ENCODE measurements around the gene N4BP2L2. TPM values are rescaled to one million over a fixed set of nuclear protein-coding genes. Genes with fewer than 3 reads are reported as not detected.

The N4BP2L2 gene
- total and polyA plus RNA-seq, 2 of the 4 experiments (the other 2 are of a cell fraction) = 28.7 to 34.6 TPM

- no peaks in the 10 kb centered on the region for H4K20me1 ChIP-seq (ENCODE audit: insufficient read depth, low read length)
- no peak overlapping the region for H2BK5ac ChIP-seq (ENCODE audit: low read depth, low read length, poor library complexity, severe bottlenecking)
- TF ChIP-seq CHD1 (IDR thresholded peaks at IDR 0.05; ENCODE audit: low read depth, low read length) (no peak), USF2 (IDR thresholded peaks at IDR 0.05; ENCODE audit: low read depth, low read length) (no peak), MAZ (IDR thresholded peaks at IDR 0.05; ENCODE audit: borderline replicate concordance, low read depth, low read length) (no peak), CTCF (conservative IDR thresholded peaks at IDR 0.05; ENCODE audit: low read depth, low read length) (no peak), RAD21 (IDR thresholded peaks at IDR 0.05; ENCODE audit: low read length) (no peak), CEBPB (IDR thresholded peaks at IDR 0.05; ENCODE audit: low read depth, low read length) (no peak), ELK1 (IDR thresholded peaks at IDR 0.05; ENCODE audit: borderline replicate concordance, low read depth, low read length) (no peak), MXI1 (IDR thresholded peaks at IDR 0.05; ENCODE audit: borderline replicate concordance, low read depth, low read length) (no peak), FOS (IDR thresholded peaks at IDR 0.05; ENCODE audit: low read depth, low read length) (no peak), BHLHE40 (IDR thresholded peaks at IDR 0.05; ENCODE audit: low read depth, low read length) (no peak), MAFK (IDR thresholded peaks at IDR 0.05; ENCODE audit: low read depth, low read length) (no peak), POLR2A (IDR thresholded peaks at IDR 0.05; ENCODE audit: low read depth, low read length) (no peak), RCOR1 (IDR thresholded peaks at IDR 0.05; ENCODE audit: insufficient replicate concordance, low read length) (no peak), NFE2L2 (IDR thresholded peaks at IDR 0.05; ENCODE audit: low read depth, low read length) (no peak), RFX5 (IDR thresholded peaks at IDR 0.05; ENCODE audit: low read depth, low read length) (no peak), SMC3 (IDR thresholded peaks at IDR 0.05; ENCODE audit: low read depth, low read length) (no peak)
- no peak overlapping the region for H2BK15ac ChIP-seq (ENCODE audit: low read depth, low read length)
- DNase-seq = no peak
- ChIA-PET POLR2A (ENCODE audit: unreplicated experiment) (no interaction called here), CTCF (no interaction called here)
- peaks cover 3% of the 10 kb centered on the region; the same call in 1 of the 2 replicates for H3K36me3 ChIP-seq (ENCODE audit: control insufficient read depth, insufficient read depth, low read length)
- no peaks in the 10 kb centered on the region for H3K27me3 ChIP-seq (ENCODE audit: control insufficient read depth, insufficient read depth, low read length)
- dilution Hi-C loops (cut with HindIII; ENCODE audit: low sequenced_read_pairs, unreplicated experiment) (no loop called here), intact Hi-C loops (cut with micrococcal nuclease) (no loop called here), in situ Hi-C loops (cut with MboI; ENCODE audit: low sequenced_read_pairs) (no loop called here)
- H2BK20ac ChIP-seq (ENCODE audit: low read depth, low read length) = no peak overlapping the region
- no peak for ATAC-seq (ENCODE audit: low read depth)
- no peak overlapping the region for H3K56ac ChIP-seq (ENCODE audit: extremely low read depth, insufficient read depth, low read length)
- no peak overlapping the region for H2BK120ac ChIP-seq (ENCODE audit: low read depth, low read length)
- no peak overlapping the region for H3K18ac ChIP-seq (ENCODE audit: low read depth, low read length)
- no peak overlapping the region for H3K4ac ChIP-seq (ENCODE audit: low read depth, low read length)
- no peak overlapping the region for H2AK5ac ChIP-seq (ENCODE audit: low read depth, low read length)
- H2AK9ac ChIP-seq (replicated peaks; ENCODE audit: low read depth, low read length, poor library complexity) = no peak overlapping the region
- no peak overlapping the region for H3K14ac ChIP-seq (replicated peaks; ENCODE audit: low read depth, low read length)
- no peaks in the 10 kb centered on the region for H3K9me3 ChIP-seq (ENCODE audit: control insufficient read depth, insufficient read depth, low read length)
- no peak overlapping the region for H2AFZ ChIP-seq (replicated peaks; ENCODE audit: low read length, poor library complexity)
- no peak overlapping the region for H4K91ac ChIP-seq (ENCODE audit: insufficient read depth, low read depth, low read length)
- no peak overlapping the region for H4K8ac ChIP-seq (ENCODE audit: low read depth in 2 of 2, low read length in 2 of 2)
- no peak overlapping the region for H3K9ac ChIP-seq (ENCODE audit: low read depth, low read length)
- no TSS peak for BruUV-seq (replicated peaks)
- no CpG with 5 or more reads among the region's 1 CpG for WGBS, 2 experiments (ENCODE audit: extremely low coverage in 2 of 2, insufficient read length in 1 of 2)
- no peaks in the 10 kb centered on the region; the same call in 1 of the 2 replicates for H3K9me1 ChIP-seq (ENCODE audit: insufficient read depth, low read length)
- no peak overlapping the region for H3K4me3 ChIP-seq (ENCODE audit: insufficient read depth, low read depth, low read length)
- H3K79me1 ChIP-seq (ENCODE audit: low read depth in 1 of 2, low read length in 2 of 2) = no peaks in the 10 kb centered on the region
- H3K4me1 ChIP-seq (ENCODE audit: control insufficient read depth, insufficient read depth, low read length) = no peaks in the 10 kb centered on the region
- no peak overlapping the region for H3K23ac ChIP-seq (ENCODE audit: low read depth, low read length)
- H3K27ac ChIP-seq (ENCODE audit: insufficient read depth, low read length) = no peak overlapping the region
- H4K5ac ChIP-seq (ENCODE audit: low read depth, low read length) = no peak overlapping the region
- no peak overlapping the region for H3K4me2 ChIP-seq (ENCODE audit: low read depth, low read length)
Measured at GRCh38 chr13:32491028-32491427, 47.6 kb downstream of the N4BP2L2 start.

Measured in IMR-90 (cell line).